ENCODE data around the gene SLC24A1.

GRCh38 chr15:65576664-65577063 lies 45.1 kb upstream of the SLC24A1 start:
- TF ChIP-seq CTCF (IDR thresholded peaks at IDR 0.05) (no peak), ZFX (IDR thresholded peaks at IDR 0.05; ENCODE audit: borderline replicate concordance) (no peak)

All from 22Rv1 (cell line).